ENCODE data around the gene DNAH17. TPM values are rescaled to one million over a fixed set of nuclear protein-coding genes. Genes with fewer than 3 reads are reported as not detected.
A peak's percentile ranks its signal among the peaks of the same experiment; 100 is the strongest.
"Not testable (repeated sequence)": the region's sequence is repeated elsewhere in the genome, so short reads cannot be mapped to it uniquely, and the experiment has no call there.

Gene DNAH17
- total RNA-seq, 1 donor from 2014 or later, result not detected

DNA sequence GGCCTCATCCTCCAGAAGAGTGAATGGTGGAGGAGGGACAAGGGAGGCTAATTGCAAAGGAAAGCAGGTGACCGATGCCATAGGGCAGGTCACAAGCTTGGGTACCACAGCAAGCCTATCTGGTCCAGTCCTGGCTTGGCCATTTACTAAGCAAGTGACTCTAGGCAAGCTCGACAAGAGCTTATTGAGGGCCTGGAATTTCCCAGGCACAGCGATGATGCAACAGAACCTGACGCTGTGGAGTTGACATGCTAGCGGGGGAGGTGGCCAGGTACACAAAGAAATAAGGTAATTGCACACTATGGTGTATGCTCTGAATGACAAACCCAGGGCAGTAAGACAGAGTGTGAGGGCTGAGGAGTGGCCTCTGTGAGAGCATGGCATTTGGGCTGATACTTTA, 100.2 kb downstream of the DNAH17 start:
- no peak for ATAC-seq (ENCODE audit: poor library complexity)
- intact Hi-C loops (cut with DNase I), result no loop called here
- no peak for DNase-seq

DNA sequence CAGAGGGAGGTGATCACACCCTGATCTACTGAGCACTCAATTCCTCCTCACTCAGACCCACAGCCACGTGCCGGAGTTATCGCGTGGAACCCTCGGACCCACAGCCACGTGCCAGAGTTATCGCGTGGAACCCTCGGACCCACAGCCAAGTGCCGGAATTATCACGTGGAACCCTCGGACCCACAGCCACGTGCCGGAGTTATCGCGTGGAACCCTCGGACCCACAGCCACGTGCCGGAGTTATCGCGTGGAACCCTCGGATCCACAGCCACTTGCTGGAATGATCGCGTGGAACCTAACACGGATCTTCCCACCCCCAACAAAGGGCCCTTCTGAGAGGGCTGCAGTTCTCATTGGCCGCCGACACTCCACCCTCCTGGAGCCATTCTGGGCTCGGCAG, 101.0 kb downstream of the DNAH17 start:
- intact Hi-C loops (cut with DNase I), result no loop called here
- no peak for DNase-seq
- no peak for ATAC-seq (ENCODE audit: poor library complexity)

- intact Hi-C loops (cut with DNase I), result no loop called here
- no peak for ATAC-seq (ENCODE audit: poor library complexity)
- no peak for DNase-seq
Measured at GRCh38 chr17:78475211-78475610, 102.0 kb downstream of the DNAH17 start.

GRCh38 chr17:78474614-78475146, 102.5 kb downstream of the DNAH17 start:
- DNase-seq (no peak), ATAC-seq (ENCODE audit: poor library complexity) (no peak)
- intact Hi-C loops (cut with DNase I), result no loop called here

DNA sequence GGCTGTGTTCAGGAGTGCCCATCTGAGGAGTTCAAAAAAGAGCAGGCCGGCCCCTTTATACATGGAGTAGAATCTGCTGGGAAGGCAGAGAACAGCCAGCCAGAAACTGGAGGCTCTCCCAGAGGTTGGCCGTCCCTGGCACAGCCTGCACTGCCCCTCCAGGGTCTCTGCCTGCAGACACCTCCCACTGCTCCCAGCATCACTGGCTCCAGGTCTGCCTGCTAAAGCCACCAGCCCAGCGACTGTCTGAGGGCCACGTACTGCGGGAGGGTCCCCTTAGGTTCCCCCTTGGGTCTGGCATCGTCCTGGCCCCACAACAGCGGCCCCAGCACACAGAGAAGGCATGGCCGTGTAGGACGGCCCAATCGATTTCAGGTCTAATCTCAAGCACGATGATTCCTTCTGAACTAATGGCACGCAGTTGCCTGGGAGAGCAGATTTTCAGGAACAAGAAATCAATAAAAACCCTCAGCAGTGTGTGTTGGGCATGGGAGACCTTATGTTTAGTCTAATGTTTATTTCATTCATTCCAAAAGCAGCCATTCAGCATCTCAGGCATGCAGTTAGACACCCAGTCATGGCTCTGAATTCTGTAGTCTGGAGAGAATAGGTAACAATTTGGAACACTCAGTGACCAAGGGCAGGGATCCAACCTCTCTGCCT, 103.1 kb downstream of the DNAH17 start:
- DNase-seq (no peak), ATAC-seq (ENCODE audit: poor library complexity) (no peak)
- intact Hi-C loops (cut with DNase I), result no loop called here

- DNase-seq, result peak; percentile 33
- intact Hi-C loops (cut with DNase I), result no loop called here
- no peak for ATAC-seq (ENCODE audit: poor library complexity)
Measured at GRCh38 chr17:78472035-78472905, 104.9 kb downstream of the DNAH17 start.

GRCh38 chr17:78471635-78472034, 105.6 kb downstream of the DNAH17 start:
- DNase-seq (peak; percentile 33), ATAC-seq (ENCODE audit: poor library complexity) (no peak)
- intact Hi-C loops (cut with DNase I), result no loop called here

- intact Hi-C loops (cut with DNase I), result no loop called here
- no peak for ATAC-seq (ENCODE audit: poor library complexity)
- DNase-seq, result no peak
Measured at GRCh38 chr17:78469443-78469842, 107.8 kb downstream of the DNAH17 start.

GRCh38 chr17:78468366-78468765, 108.8 kb downstream of the DNAH17 start:
- intact Hi-C loops (cut with DNase I), result no loop called here
- ATAC-seq (ENCODE audit: poor library complexity) (no peak), DNase-seq (no peak)

- DNase-seq (no peak), ATAC-seq (ENCODE audit: poor library complexity) (no peak)
- intact Hi-C loops (cut with DNase I), result no loop called here
Measured at GRCh38 chr17:78466786-78467715, 110.1 kb downstream of the DNAH17 start.

DNA sequence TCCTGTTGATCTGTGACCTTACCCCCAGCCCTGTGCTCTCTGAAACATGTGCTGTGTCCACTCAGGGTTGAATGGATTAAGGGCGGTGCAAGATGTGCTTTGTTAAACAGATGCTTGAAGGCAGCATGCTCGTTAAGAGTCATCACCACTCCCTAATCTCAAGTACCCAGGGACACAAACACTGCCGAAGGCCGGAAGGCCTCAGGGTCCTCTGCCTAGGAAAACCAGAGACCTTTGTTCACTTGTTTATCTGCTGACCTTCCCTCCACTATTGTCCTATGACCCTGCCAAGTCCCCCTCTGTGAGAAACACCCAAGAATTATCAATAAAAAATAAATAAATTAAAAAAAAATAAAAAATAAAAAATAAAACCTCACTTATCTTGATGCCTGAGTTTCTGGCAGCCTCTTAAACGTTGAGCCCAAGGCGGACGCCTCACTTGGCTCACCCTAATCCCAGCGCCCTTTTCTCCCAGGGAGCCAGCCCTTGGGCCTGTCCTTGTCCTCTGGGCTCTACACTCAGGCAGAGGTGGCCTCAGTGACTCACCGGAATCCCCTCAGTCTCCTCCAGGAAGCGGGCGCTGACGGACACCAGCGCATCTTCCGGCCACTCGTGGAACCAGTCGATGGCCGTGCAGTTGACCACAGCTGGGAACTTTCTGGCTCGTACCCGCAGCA, 110.9 kb downstream of the DNAH17 start:
- DNase-seq; ATAC-seq (ENCODE audit: poor library complexity): not testable (repeated sequence)

DNA sequence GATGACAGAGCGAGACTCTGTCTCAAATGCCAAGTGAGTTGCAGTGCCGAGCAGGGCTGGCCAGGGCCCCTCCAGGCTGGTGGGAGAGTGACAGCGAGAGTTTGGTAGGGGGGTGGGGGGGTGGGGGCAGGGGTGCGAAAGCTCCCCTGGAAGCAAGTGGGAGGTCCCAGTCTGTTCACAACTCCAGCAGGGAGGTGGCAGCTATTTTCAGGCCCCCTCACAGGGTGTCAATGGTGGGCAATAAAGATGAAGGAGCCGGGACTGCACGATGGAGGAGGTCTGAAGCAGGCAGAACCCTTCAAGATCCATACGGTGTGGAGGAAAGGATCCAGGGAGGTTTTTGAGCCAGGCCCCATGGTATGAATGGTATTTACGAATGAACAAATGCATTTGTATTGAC, 115.0 kb downstream of the DNAH17 start:
- DNase-seq (no peak), ATAC-seq (ENCODE audit: poor library complexity) (no peak)
- intact Hi-C loops (cut with DNase I), result no loop called here

More for the DNA sequence above, 110.9 kb downstream of the DNAH17 start:
- intact Hi-C loops (cut with DNase I), result not testable (repeated sequence)

GRCh38 chr17:78461799-78462053, 115.5 kb downstream of the DNAH17 start:
- DNase-seq, result no peak
- no peak for ATAC-seq (ENCODE audit: poor library complexity)
- intact Hi-C loops (cut with DNase I), result no loop called here

DNA sequence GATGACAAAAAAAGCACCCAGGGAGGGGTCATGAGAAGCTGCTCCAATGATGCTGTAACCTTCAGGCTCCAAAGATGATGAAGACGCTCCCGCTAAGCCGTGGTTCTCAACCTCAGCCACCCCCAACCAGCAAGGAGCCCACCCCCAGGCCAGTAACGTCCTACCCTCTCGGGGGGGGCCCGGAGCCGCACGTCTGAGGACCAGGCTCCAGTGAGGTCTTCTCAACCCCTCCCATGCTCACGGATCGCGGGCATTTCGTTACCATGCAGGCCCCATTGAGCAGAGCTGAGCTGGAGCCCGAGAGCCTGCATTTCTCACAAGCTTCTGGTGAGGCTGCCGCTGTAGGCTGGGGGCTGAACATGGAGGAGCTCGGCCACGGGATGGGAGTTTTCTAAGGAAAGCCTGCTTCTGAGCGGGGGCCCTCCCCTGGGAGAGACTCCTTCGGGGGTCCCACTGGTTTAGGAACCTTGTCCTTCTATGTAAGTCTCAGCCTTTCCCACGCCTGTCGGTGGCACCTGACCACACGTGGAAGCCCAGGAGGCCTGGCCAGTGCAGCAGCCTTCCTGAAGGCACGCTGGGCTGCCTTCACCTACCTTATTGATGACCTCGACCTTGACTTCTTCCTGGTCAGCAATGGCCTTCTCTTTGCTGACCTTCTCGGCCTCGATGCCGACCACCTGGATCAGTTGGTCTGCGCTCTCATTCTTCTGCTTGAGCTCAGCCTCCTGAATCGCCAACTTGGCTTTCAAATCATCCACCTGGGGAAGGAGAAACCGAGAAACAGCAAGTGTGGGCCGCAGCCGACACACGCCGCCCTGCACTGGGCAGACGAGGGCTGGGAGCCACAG, 116.0 kb downstream of the DNAH17 start:
- intact Hi-C loops (cut with DNase I), result no loop called here
- ATAC-seq (ENCODE audit: poor library complexity) (no peak), DNase-seq (no peak)

- intact Hi-C loops (cut with DNase I), result no loop called here
- DNase-seq, result no peak
- no peak for ATAC-seq (ENCODE audit: poor library complexity)
Measured at GRCh38 chr17:78460176-78460675, 117.0 kb downstream of the DNAH17 start.

- ATAC-seq (ENCODE audit: poor library complexity), result no peak
- DNase-seq, result no peak
- intact Hi-C loops (cut with DNase I), result no loop called here
Measured at GRCh38 chr17:78459696-78460095, 117.5 kb downstream of the DNAH17 start.

DNA sequence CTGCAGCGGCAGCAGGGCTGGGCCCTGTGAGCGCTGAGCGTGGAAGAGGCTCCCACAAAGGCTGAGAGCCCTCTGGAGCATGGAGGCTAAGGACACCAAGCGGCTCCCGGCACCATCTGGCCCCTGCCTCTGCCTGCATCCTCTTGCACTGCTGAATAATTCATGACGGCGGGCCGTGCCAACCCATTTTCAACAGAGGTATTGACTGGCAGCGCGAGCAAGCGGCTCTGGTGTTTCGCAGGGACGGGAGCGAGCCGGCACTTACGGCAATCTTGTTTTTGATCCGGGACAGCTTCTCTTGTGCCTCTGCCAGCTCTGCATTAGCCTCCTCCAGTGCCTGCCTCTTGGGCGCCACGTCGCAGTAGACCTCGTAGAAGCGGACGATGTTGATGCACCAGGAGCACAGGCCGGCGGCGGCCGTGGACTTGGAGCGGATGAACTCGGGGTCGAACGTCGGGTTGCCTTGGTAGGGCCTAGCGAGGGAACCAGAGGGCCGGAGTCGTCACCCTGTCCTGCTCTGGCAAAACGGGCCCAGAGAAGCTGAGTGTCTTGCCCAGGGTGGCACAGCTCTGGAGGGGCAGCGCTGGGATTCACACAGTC, 118.4 kb downstream of the DNAH17 start:
- intact Hi-C loops (cut with DNase I), result no loop called here
- DNase-seq (no peak), ATAC-seq (ENCODE audit: poor library complexity) (no peak)

Measured in Right ventricle myocardium superior (tissue), 1 donor.